ENCODE data around the gene BMAL2.

Gene BMAL2

GRCh38 chr12:27291862-27292261 is 40.8 kb upstream of the BMAL2 start:
- no peak for DNase-seq (ENCODE audit: low read depth in 1 of 2, low spot score in 1 of 2)
- no peak for TF ChIP-seq CTCF (IDR thresholded peaks at IDR 0.05; ENCODE audit: insufficient read depth, low read length)
- no peak for TF ChIP-seq SPI1 (IDR thresholded peaks at IDR 0.05; ENCODE audit: borderline replicate concordance, low read depth)
- Histone ChIP-seq H3K4me3 (replicated peaks; ENCODE audit: insufficient read depth, low read length) (no peak overlapping the region), H3K27me3 (ENCODE audit: insufficient read depth, poor library complexity, severe bottlenecking) (no peaks in the 10 kb centered on the region), H3K27ac (replicated peaks) (no peak overlapping the region)

GRCh38 chr12:27292718-27293117 is 39.9 kb upstream of the BMAL2 start:
- no peaks in the 10 kb centered on the region for H3K27me3 ChIP-seq (ENCODE audit: insufficient read depth, poor library complexity, severe bottlenecking)
- TF ChIP-seq GABPA (IDR thresholded peaks at IDR 0.05; ENCODE audit: low read depth) (no peak), SPI1 (IDR thresholded peaks at IDR 0.05; ENCODE audit: borderline replicate concordance, low read depth) (no peak)
- DNase-seq (ENCODE audit: low read depth in 1 of 2, low spot score in 1 of 2): no peak
- H3K27ac ChIP-seq (replicated peaks): no peak overlapping the region
- H3K4me3 ChIP-seq (replicated peaks; ENCODE audit: insufficient read depth, low read length): no peak overlapping the region

- Histone ChIP-seq H3K4me3 (replicated peaks; ENCODE audit: insufficient read depth, low read length) (no peak overlapping the region), H3K27me3 (ENCODE audit: insufficient read depth, poor library complexity, severe bottlenecking) (no peaks in the 10 kb centered on the region), H3K27ac (replicated peaks) (no peak overlapping the region)
- no peak for TF ChIP-seq GABPA (IDR thresholded peaks at IDR 0.05; ENCODE audit: low read depth)
- no peak for TF ChIP-seq CTCF (IDR thresholded peaks at IDR 0.05; ENCODE audit: insufficient read depth, low read length)
- no peak for TF ChIP-seq POLR2AphosphoS5 (IDR thresholded peaks at IDR 0.05; ENCODE audit: low read depth)
- TF ChIP-seq SPI1 (IDR thresholded peaks at IDR 0.05; ENCODE audit: borderline replicate concordance, low read depth): no peak
- no peak for TF ChIP-seq REST (IDR thresholded peaks at IDR 0.05; ENCODE audit: insufficient replicate concordance, low read depth)
- no peak for DNase-seq (ENCODE audit: low read depth in 1 of 2, low spot score in 1 of 2)
Observed at GRCh38 chr12:27293463-27293862, 39.2 kb upstream of the BMAL2 start.

GRCh38 chr12:27296674-27297073 is 36.0 kb upstream of the BMAL2 start:
- DNase-seq (ENCODE audit: low read depth in 1 of 2, low spot score in 1 of 2): no peak
- no peak for TF ChIP-seq CTCF (IDR thresholded peaks at IDR 0.05; ENCODE audit: insufficient read depth, low read length)
- TF ChIP-seq POLR2AphosphoS5 (IDR thresholded peaks at IDR 0.05; ENCODE audit: low read depth): no peak
- no peak for TF ChIP-seq SPI1 (IDR thresholded peaks at IDR 0.05; ENCODE audit: borderline replicate concordance, low read depth)
- no peak for TF ChIP-seq GABPA (IDR thresholded peaks at IDR 0.05; ENCODE audit: low read depth)
- TF ChIP-seq REST (IDR thresholded peaks at IDR 0.05; ENCODE audit: insufficient replicate concordance, low read depth): no peak
- H3K27ac ChIP-seq (replicated peaks): no peak overlapping the region
- no peaks in the 10 kb centered on the region for H3K27me3 ChIP-seq (ENCODE audit: insufficient read depth, poor library complexity, severe bottlenecking)
- H3K4me3 ChIP-seq (replicated peaks; ENCODE audit: insufficient read depth, low read length): no peak overlapping the region
